ENCODE measurements around the gene NRIP1.
"Not testable (repeated sequence)": the region's sequence is repeated elsewhere in the genome, so short reads cannot be mapped to it uniquely, and the experiment has no call there.

Gene NRIP1

GRCh38 chr21:15034126-15034853 lies 30.5 kb downstream of the NRIP1 start:
- DNase-seq (ENCODE audit: extremely low read depth, low read depth) = peak; percentile 64
- peak overlapping the region; percentile 16; the same call in 1 of the 2 replicates for H3K4me3 ChIP-seq (replicated peaks; ENCODE audit: low read depth, low read length)
- TF ChIP-seq CTCF (IDR thresholded peaks at IDR 0.05; ENCODE audit: low read depth, low read length, missing control alignments) = no peak

GRCh38 chr21:15031790-15032357 lies 32.9 kb downstream of the NRIP1 start:
- no peak for TF ChIP-seq CTCF (IDR thresholded peaks at IDR 0.05; ENCODE audit: low read depth, low read length, missing control alignments)
- no peak for DNase-seq (ENCODE audit: extremely low read depth, low read depth)

GRCh38 chr21:15031362-15031761 lies 33.4 kb downstream of the NRIP1 start:
- H3K4me3 ChIP-seq (replicated peaks; ENCODE audit: low read depth, low read length); DNase-seq (ENCODE audit: extremely low read depth, low read depth): not testable (repeated sequence)

More at GRCh38 chr21:15031790-15032357, 32.9 kb downstream of the NRIP1 start:
- H3K4me3 ChIP-seq (replicated peaks; ENCODE audit: low read depth, low read length) = no peak overlapping the region

- not testable (repeated sequence) for H3K4me3 ChIP-seq (replicated peaks; ENCODE audit: low read depth, low read length); DNase-seq (ENCODE audit: extremely low read depth, low read depth)
These were observed 33.9 kb downstream of the NRIP1 start for GRCh38 chr21:15030861-15031260.

- no peak for DNase-seq (ENCODE audit: extremely low read depth, low read depth)
- no peak for TF ChIP-seq CTCF (IDR thresholded peaks at IDR 0.05; ENCODE audit: low read depth, low read length, missing control alignments)
- H3K4me3 ChIP-seq (replicated peaks; ENCODE audit: low read depth, low read length) = no peak overlapping the region
These were observed 35.7 kb downstream of the NRIP1 start for GRCh38 chr21:15029077-15029476.

GRCh38 chr21:15028186-15028585 lies 36.6 kb downstream of the NRIP1 start:
- DNase-seq (ENCODE audit: extremely low read depth, low read depth) = no peak
- TF ChIP-seq CTCF (IDR thresholded peaks at IDR 0.05; ENCODE audit: low read depth, low read length, missing control alignments) = no peak
- no peak overlapping the region for H3K4me3 ChIP-seq (replicated peaks; ENCODE audit: low read depth, low read length)

- no peak overlapping the region for H3K4me3 ChIP-seq (replicated peaks; ENCODE audit: low read depth, low read length)
- TF ChIP-seq CTCF (IDR thresholded peaks at IDR 0.05; ENCODE audit: low read depth, low read length, missing control alignments) = no peak
- no peak for DNase-seq (ENCODE audit: extremely low read depth, low read depth)
These were observed 37.7 kb downstream of the NRIP1 start for GRCh38 chr21:15027056-15027455.

GRCh38 chr21:15026370-15026769 lies 38.4 kb downstream of the NRIP1 start:
- no peak for TF ChIP-seq CTCF (IDR thresholded peaks at IDR 0.05; ENCODE audit: low read depth, low read length, missing control alignments)
- DNase-seq (ENCODE audit: extremely low read depth, low read depth) = no peak
- H3K4me3 ChIP-seq (replicated peaks; ENCODE audit: low read depth, low read length) = no peak overlapping the region
